ENCODE data around the gene GMDS. TPM values are rescaled to one million over a fixed set of nuclear protein-coding genes. Genes with fewer than 3 reads are reported as not detected.

The GMDS gene
- total RNA-seq, 1 donor from 2014 or later, result 7.2 TPM

- TF ChIP-seq, protein P1, sequence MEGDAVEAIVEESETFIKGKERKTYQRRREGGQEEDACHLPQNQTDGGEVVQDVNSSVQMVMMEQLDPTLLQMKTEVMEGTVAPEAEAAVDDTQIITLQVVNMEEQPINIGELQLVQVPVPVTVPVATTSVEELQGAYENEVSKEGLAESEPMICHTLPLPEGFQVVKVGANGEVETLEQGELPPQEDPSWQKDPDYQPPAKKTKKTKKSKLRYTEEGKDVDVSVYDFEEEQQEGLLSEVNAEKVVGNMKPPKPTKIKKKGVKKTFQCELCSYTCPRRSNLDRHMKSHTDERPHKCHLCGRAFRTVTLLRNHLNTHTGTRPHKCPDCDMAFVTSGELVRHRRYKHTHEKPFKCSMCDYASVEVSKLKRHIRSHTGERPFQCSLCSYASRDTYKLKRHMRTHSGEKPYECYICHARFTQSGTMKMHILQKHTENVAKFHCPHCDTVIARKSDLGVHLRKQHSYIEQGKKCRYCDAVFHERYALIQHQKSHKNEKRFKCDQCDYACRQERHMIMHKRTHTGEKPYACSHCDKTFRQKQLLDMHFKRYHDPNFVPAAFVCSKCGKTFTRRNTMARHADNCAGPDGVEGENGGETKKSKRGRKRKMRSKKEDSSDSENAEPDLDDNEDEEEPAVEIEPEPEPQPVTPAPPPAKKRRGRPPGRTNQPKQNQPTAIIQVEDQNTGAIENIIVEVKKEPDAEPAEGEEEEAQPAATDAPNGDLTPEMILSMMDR (IDR thresholded peaks at IDR 0.05; ENCODE audit: borderline replicate concordance), result no peak
- H3K4me1 ChIP-seq, result peaks cover 4% of the 10 kb centered on the region
- no peak overlapping the region for H3K4me3 ChIP-seq
- no peaks in the 10 kb centered on the region for H3K36me3 ChIP-seq
- no peak overlapping the region for H3K27ac ChIP-seq (replicated peaks)
- H3K27me3 ChIP-seq (ENCODE audit: low read depth), result no peaks in the 10 kb centered on the region
- no peak for DNase-seq
- no peaks in the 10 kb centered on the region for H3K9me3 ChIP-seq (replicated peaks)
- intact Hi-C loops (cut with micrococcal nuclease), result no loop called here
Observed at GRCh38 chr6:2116496-2116895, 128.9 kb downstream of the GMDS start.

DNA sequence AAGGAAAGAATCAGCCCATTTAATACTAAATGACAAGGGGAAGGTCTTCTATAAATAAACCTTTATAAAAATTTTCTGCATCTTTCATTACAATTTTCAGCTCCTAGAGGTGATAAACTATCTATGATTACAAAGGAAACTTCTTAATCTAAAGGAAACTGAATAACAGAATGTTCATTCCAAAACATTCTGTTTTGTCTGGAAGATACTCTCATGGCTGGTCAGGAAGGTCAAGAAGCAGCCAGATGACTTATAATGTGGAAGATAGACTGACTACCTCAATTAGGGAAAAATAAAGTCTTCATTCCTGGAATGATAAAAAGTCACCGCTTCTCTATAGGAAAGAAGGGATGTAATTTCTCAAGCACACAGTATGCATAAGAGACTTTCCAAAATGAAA is 131.3 kb downstream of the GMDS start:
- no peak for DNase-seq
- TF ChIP-seq, protein P1 (IDR thresholded peaks at IDR 0.05; ENCODE audit: borderline replicate concordance), result no peak

GRCh38 chr6:2111162-2111677 is 134.2 kb downstream of the GMDS start:
- peaks cover 14% of the 10 kb centered on the region for H3K4me1 ChIP-seq
- intact Hi-C loops (cut with micrococcal nuclease), result no loop called here
- H3K9me3 ChIP-seq (replicated peaks), result no peaks in the 10 kb centered on the region
- H3K27ac ChIP-seq (replicated peaks), result no peak overlapping the region
- no peaks in the 10 kb centered on the region for H3K27me3 ChIP-seq (ENCODE audit: low read depth)
- no peak for DNase-seq
- TF ChIP-seq, protein P1 (IDR thresholded peaks at IDR 0.05; ENCODE audit: borderline replicate concordance), result no peak
- H3K36me3 ChIP-seq, result no peaks in the 10 kb centered on the region
- H3K4me3 ChIP-seq, result no peak overlapping the region

More for the DNA sequence above, 131.3 kb downstream of the GMDS start:
- H3K9me3 ChIP-seq (replicated peaks), result no peaks in the 10 kb centered on the region
- H3K27me3 ChIP-seq (ENCODE audit: low read depth), result no peaks in the 10 kb centered on the region
- no peak overlapping the region for H3K27ac ChIP-seq (replicated peaks)
- intact Hi-C loops (cut with micrococcal nuclease), result no loop called here
- H3K4me1 ChIP-seq, result peaks cover 14% of the 10 kb centered on the region
- H3K4me3 ChIP-seq, result no peak overlapping the region
- H3K36me3 ChIP-seq, result no peaks in the 10 kb centered on the region

GRCh38 chr6:2110504-2110903 is 134.9 kb downstream of the GMDS start:
- intact Hi-C loops (cut with micrococcal nuclease), result no loop called here
- no peak for DNase-seq
- no peaks in the 10 kb centered on the region for H3K36me3 ChIP-seq
- TF ChIP-seq, protein P1 (IDR thresholded peaks at IDR 0.05; ENCODE audit: borderline replicate concordance), result no peak
- H3K4me1 ChIP-seq, result peaks cover 14% of the 10 kb centered on the region
- no peak overlapping the region for H3K4me3 ChIP-seq
- H3K27ac ChIP-seq (replicated peaks), result no peak overlapping the region
- H3K27me3 ChIP-seq (ENCODE audit: low read depth), result no peaks in the 10 kb centered on the region
- H3K9me3 ChIP-seq (replicated peaks), result no peaks in the 10 kb centered on the region

GRCh38 chr6:2109796-2110195 is 135.6 kb downstream of the GMDS start:
- no peaks in the 10 kb centered on the region for H3K9me3 ChIP-seq (replicated peaks)
- no peaks in the 10 kb centered on the region for H3K36me3 ChIP-seq
- peaks cover 14% of the 10 kb centered on the region for H3K4me1 ChIP-seq
- TF ChIP-seq, protein P1 (IDR thresholded peaks at IDR 0.05; ENCODE audit: borderline replicate concordance), result no peak
- no peak overlapping the region for H3K4me3 ChIP-seq
- H3K27me3 ChIP-seq (ENCODE audit: low read depth), result no peaks in the 10 kb centered on the region
- no peak overlapping the region for H3K27ac ChIP-seq (replicated peaks)
- no peak for DNase-seq
- intact Hi-C loops (cut with micrococcal nuclease), result no loop called here

Measured in left ventricle myocardium inferior (tissue), 1 donor.